Measurements from ENCODE around the gene RXFP3. TPM values are rescaled to one million over a fixed set of nuclear protein-coding genes. Genes with fewer than 3 reads are reported as not detected.

RXFP3 gene
- total and polyA plus RNA-seq, 7 experiments from 2014 or later, result not detected

DNA sequence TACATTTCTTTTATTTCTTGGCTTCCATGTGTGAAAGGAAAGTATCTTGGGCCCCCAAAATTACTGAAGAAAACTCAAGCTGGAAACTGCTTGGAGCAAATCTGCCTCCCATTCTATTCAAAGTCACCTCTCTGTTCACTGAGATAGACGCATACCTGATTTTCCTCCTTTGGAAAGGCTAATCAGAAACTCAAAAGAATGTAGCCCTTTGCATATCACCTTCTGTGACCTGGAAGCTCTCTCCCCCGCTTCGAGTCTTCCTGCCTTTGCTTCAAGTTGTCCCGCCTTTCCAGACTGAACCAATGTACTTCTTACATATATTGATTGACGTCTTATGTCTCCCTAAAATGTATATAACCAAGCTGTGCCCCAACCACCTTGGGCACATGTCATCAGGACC is 5.0 kb upstream of the RXFP3 start:
- ATAC-seq (no peak), DNase-seq (no peak)
- POLR2A ChIA-PET, result no interaction called here
- H3K27me3 Mint-ChIP-seq, result peaks cover 23 to 40% (median 28%) of the 10 kb centered on the region in 5 donors
- peaks cover 0 to 4% (median 0%) of the 10 kb centered on the region in 7 donors for H3K4me1 Mint-ChIP-seq
- H3K36me3 Mint-ChIP-seq, result no peaks in the 10 kb centered on the region
- CTCF ChIA-PET, result interaction anchor here (1.0 kb wide), 1 partner anchor 495 kb away, joined by 3 read pairs; no protein-coding TSS in a partner anchor
- H3K9me3 ChIP-seq (ENCODE audit: control insufficient read depth in 2 of 3, low read length in 3 of 3), result no peaks in the 10 kb centered on the region
- H3K4me3 ChIP-seq (ENCODE audit: low read length), result no peak overlapping the region
- intact Hi-C loops (cut with micrococcal nuclease), result loop anchor here (10.0 kb wide), 2 partner anchors 196 to 1216 kb away; partner anchors contain the start of gene NPR3 (in 1 of the 2)
- no peaks in the 10 kb centered on the region for H3K4me1 ChIP-seq (ENCODE audit: control insufficient read depth in 2 of 2, insufficient read depth in 2 of 2, low read length in 2 of 2)
- no peak overlapping the region for H3K27ac Mint-ChIP-seq
- H3K4me3 Mint-ChIP-seq, result no peak overlapping the region
- H3K27ac ChIP-seq (ENCODE audit: low read depth, low read length), result no peak overlapping the region
- H3K27me3 ChIP-seq (ENCODE audit: control insufficient read depth in 2 of 2, insufficient read depth in 2 of 2, low read length in 2 of 2), result peaks cover 0 to 3% of the 10 kb centered on the region in 2 donors
- no peaks in the 10 kb centered on the region for H3K9me3 Mint-ChIP-seq
- no peaks in the 10 kb centered on the region for H3K36me3 ChIP-seq (ENCODE audit: control insufficient read depth in 2 of 3, insufficient read depth in 3 of 3, low read length in 3 of 3)

DNA sequence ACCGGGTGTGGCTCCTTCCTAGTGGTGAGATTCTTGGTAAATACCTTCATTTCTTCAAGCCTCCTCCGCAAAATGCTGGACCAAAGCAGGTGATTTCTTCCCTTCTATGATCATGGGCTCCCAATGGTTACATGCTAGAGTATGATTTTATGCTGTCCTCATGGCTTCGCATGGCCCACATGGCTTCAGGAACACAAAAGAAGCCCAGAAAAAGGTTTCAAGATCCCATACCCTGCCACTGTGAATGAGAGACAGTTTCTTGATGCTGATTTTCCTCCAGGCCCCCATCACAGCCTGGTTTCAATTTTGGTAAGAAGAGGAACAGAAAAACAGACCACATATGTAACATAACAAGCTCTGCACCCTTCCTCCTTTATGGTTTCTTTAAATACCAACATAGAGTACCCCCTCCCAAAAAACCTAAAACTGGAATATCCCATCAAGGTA is 2.4 kb upstream of the RXFP3 start:
- ATAC-seq (no peak), DNase-seq (no peak)
- ChIA-PET POLR2A (no interaction called here), CTCF (interaction anchor here (1.6 to 3.4 kb wide), 5 partner anchors 75 to 500 kb away, joined by 4 to 17 read pairs (median 12); no protein-coding TSS in a partner anchor)
- no peak overlapping the region for H3K4me3 Mint-ChIP-seq
- intact Hi-C loops (cut with micrococcal nuclease), result loop anchor here (1.0 to 10.0 kb wide), 6 partner anchors 74 to 1219 kb away; partner anchors contain the start of gene NPR3 (in 1 of the 2)
- no peak overlapping the region for H3K4me3 ChIP-seq (ENCODE audit: low read length)
- no peak overlapping the region for H3K27ac Mint-ChIP-seq
- H3K27me3 Mint-ChIP-seq, result peaks cover 42 to 61% (median 48%) of the 10 kb centered on the region in 5 donors
- H3K4me1 Mint-ChIP-seq, result peaks cover 0 to 4% (median 0%) of the 10 kb centered on the region in 7 donors
- H3K36me3 Mint-ChIP-seq, result no peaks in the 10 kb centered on the region
- H3K9me3 Mint-ChIP-seq, result peaks cover 0 to 2% (median 0%) of the 10 kb centered on the region in 11 donors
- H3K9me3 ChIP-seq (ENCODE audit: control insufficient read depth in 2 of 3, low read length in 3 of 3), result no peaks in the 10 kb centered on the region
- H3K36me3 ChIP-seq (ENCODE audit: control insufficient read depth in 2 of 3, insufficient read depth in 3 of 3, low read length in 3 of 3), result no peaks in the 10 kb centered on the region
- H3K27ac ChIP-seq (ENCODE audit: low read depth, low read length), result no peak overlapping the region
- no peaks in the 10 kb centered on the region for H3K4me1 ChIP-seq (ENCODE audit: control insufficient read depth in 2 of 2, insufficient read depth in 2 of 2, low read length in 2 of 2)
- H3K27me3 ChIP-seq (ENCODE audit: control insufficient read depth in 2 of 2, insufficient read depth in 2 of 2, low read length in 2 of 2), result peaks cover 0 to 3% of the 10 kb centered on the region in 2 donors

DNA sequence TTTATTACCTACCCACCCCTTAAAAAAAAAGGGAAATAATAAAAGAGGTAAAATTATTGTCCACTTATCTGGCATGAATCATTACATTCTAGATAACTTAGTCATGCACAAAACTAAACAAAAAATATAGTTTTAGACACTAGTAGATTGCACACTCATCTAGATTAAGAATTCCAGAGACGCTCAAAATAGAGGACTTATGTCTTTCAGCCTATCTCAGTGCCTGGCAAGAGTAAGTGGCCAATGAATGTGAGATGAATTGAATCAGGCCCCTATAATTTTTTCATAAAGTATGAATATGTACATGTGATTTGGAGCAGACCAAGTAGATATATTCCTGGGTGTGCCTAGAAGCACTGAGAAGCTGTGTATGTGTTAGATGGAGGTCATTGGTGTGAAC is 2.0 kb upstream of the RXFP3 start:
- ATAC-seq (no peak), DNase-seq (no peak)
- Histone ChIP-seq H3K4me1 (ENCODE audit: control insufficient read depth in 2 of 2, insufficient read depth in 2 of 2, low read length in 2 of 2) (no peaks in the 10 kb centered on the region), H3K36me3 (ENCODE audit: control insufficient read depth in 2 of 3, insufficient read depth in 3 of 3, low read length in 3 of 3) (no peaks in the 10 kb centered on the region), H3K27me3 (ENCODE audit: control insufficient read depth in 2 of 2, insufficient read depth in 2 of 2, low read length in 2 of 2) (peaks cover 0 to 3% of the 10 kb centered on the region in 2 donors), H3K4me3 (ENCODE audit: low read length) (no peak overlapping the region), H3K9me3 (ENCODE audit: control insufficient read depth in 2 of 3, low read length in 3 of 3) (no peaks in the 10 kb centered on the region), H3K27ac (ENCODE audit: low read depth, low read length) (no peak overlapping the region)
- intact Hi-C loops (cut with micrococcal nuclease), result loop anchor here (1.0 to 10.0 kb wide), 6 partner anchors 75 to 1219 kb away; partner anchors contain the start of gene NPR3 (in 1 of the 2)
- Mint-ChIP-seq H3K9me3 (peaks cover 0 to 2% (median 0%) of the 10 kb centered on the region in 11 donors), H3K36me3 (no peaks in the 10 kb centered on the region), H3K4me3 (no peak overlapping the region), H3K27me3 (peaks cover 46 to 65% (median 51%) of the 10 kb centered on the region in 5 donors), H3K4me1 (peaks cover 0 to 4% (median 0%) of the 10 kb centered on the region in 7 donors), H3K27ac (no peak overlapping the region)
- ChIA-PET POLR2A (no interaction called here), CTCF (interaction anchor here (0.6 to 3.4 kb wide), 12 partner anchors 12 to 513 kb away, joined by 3 to 17 read pairs (median 5); no protein-coding TSS in a partner anchor)

DNA sequence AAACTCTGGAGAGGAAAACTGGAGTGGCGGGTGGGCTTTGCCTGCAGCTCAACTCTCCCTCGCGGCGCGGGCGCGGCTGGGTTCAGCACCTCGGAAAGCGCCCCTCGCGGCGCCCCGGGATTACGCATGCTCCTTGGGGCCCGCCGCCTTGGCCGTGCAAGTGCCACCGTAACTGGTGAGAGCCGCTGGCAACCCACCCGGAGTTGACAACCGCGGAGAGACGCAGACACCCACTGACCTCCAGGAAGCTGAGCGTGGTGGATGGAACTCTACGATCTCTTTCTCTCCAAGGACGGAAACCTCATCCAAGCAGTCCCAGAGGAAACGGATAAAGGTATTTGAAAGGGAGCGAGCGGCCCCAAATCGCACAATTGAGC is 194 bp upstream of the RXFP3 start:
- H3K27ac Mint-ChIP-seq, result peak overlapping the region in 1 of 9 donors; percentile 50
- H3K36me3 Mint-ChIP-seq, result no peaks in the 10 kb centered on the region
- ATAC-seq (peak; percentile 54), DNase-seq (peak; percentile 10 to 59 (median 20))
- Histone ChIP-seq H3K27me3 (ENCODE audit: control insufficient read depth in 2 of 2, insufficient read depth in 2 of 2, low read length in 2 of 2) (peaks cover 0 to 10% of the 10 kb centered on the region in 2 donors), H3K4me3 (ENCODE audit: low read length) (no peak overlapping the region), H3K36me3 (ENCODE audit: control insufficient read depth in 2 of 3, insufficient read depth in 3 of 3, low read length in 3 of 3) (no peaks in the 10 kb centered on the region), H3K9me3 (ENCODE audit: control insufficient read depth in 2 of 3, low read length in 3 of 3) (no peaks in the 10 kb centered on the region), H3K27ac (ENCODE audit: low read depth, low read length) (no peak overlapping the region), H3K4me1 (ENCODE audit: control insufficient read depth in 2 of 2, insufficient read depth in 2 of 2, low read length in 2 of 2) (no peaks in the 10 kb centered on the region)
- peaks cover 0 to 3% (median 0%) of the 10 kb centered on the region in 11 donors for H3K9me3 Mint-ChIP-seq
- peaks cover 64 to 81% (median 65%) of the 10 kb centered on the region in 5 donors for H3K27me3 Mint-ChIP-seq
- H3K4me1 Mint-ChIP-seq, result peaks cover 0 to 4% (median 0%) of the 10 kb centered on the region in 7 donors
- H3K4me3 Mint-ChIP-seq, result peak overlapping the region in 5 of 10 donors; percentile 38 to 53 (median 46)
- intact Hi-C loops (cut with micrococcal nuclease), result loop anchor here (10.0 kb wide), 2 partner anchors 201 to 1221 kb away; partner anchors contain the start of gene NPR3 (in 1 of the 2)
- ChIA-PET POLR2A (no interaction called here), CTCF (interaction anchor here (1.9 to 3.4 kb wide), 3 partner anchors 34 to 500 kb away, joined by 6 to 17 read pairs (median 14); no protein-coding TSS in a partner anchor)

DNA sequence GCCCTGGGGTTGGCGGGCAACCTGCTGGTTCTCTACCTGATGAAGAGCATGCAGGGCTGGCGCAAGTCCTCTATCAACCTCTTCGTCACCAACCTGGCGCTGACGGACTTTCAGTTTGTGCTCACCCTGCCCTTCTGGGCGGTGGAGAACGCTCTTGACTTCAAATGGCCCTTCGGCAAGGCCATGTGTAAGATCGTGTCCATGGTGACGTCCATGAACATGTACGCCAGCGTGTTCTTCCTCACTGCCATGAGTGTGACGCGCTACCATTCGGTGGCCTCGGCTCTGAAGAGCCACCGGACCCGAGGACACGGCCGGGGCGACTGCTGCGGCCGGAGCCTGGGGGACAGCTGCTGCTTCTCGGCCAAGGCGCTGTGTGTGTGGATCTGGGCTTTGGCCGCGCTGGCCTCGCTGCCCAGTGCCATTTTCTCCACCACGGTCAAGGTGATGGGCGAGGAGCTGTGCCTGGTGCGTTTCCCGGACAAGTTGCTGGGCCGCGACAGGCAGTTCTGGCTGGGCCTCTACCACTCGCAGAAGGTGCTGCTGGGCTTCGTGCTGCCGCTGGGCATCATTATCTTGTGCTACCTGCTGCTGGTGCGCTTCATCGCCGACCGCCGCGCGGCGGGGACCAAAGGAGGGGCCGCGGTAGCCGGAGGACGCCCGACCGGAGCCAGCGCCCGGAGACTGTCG is 976 bp downstream of the RXFP3 start:
- Mint-ChIP-seq H3K36me3 (no peaks in the 10 kb centered on the region), H3K4me1 (peaks cover 0 to 4% (median 0%) of the 10 kb centered on the region in 7 donors), H3K27me3 (peaks cover 63 to 80% (median 68%) of the 10 kb centered on the region in 5 donors), H3K9me3 (peaks cover 0 to 5% (median 0%) of the 10 kb centered on the region in 11 donors), H3K27ac (no peak overlapping the region), H3K4me3 (peak overlapping the region in 1 of 10 donors; percentile 15)
- ChIA-PET CTCF (interaction anchor here (3.4 kb wide), 1 partner anchor 348 kb away, joined by 17 read pairs; no protein-coding TSS in a partner anchor), POLR2A (no interaction called here)
- Histone ChIP-seq H3K9me3 (ENCODE audit: control insufficient read depth in 2 of 3, low read length in 3 of 3) (no peaks in the 10 kb centered on the region), H3K27me3 (ENCODE audit: control insufficient read depth in 2 of 2, insufficient read depth in 2 of 2, low read length in 2 of 2) (peaks cover 0 to 11% of the 10 kb centered on the region in 2 donors), H3K4me3 (ENCODE audit: low read length) (no peak overlapping the region), H3K27ac (ENCODE audit: low read depth, low read length) (no peak overlapping the region), H3K36me3 (ENCODE audit: control insufficient read depth in 2 of 3, insufficient read depth in 3 of 3, low read length in 3 of 3) (no peaks in the 10 kb centered on the region), H3K4me1 (ENCODE audit: control insufficient read depth in 2 of 2, insufficient read depth in 2 of 2, low read length in 2 of 2) (no peaks in the 10 kb centered on the region)
- DNase-seq (no peak), ATAC-seq (no peak)
- intact Hi-C loops (cut with micrococcal nuclease), result loop anchor here (10.0 kb wide), 2 partner anchors 202 to 1222 kb away; partner anchors contain the start of gene NPR3 (in 1 of the 2)

DNA sequence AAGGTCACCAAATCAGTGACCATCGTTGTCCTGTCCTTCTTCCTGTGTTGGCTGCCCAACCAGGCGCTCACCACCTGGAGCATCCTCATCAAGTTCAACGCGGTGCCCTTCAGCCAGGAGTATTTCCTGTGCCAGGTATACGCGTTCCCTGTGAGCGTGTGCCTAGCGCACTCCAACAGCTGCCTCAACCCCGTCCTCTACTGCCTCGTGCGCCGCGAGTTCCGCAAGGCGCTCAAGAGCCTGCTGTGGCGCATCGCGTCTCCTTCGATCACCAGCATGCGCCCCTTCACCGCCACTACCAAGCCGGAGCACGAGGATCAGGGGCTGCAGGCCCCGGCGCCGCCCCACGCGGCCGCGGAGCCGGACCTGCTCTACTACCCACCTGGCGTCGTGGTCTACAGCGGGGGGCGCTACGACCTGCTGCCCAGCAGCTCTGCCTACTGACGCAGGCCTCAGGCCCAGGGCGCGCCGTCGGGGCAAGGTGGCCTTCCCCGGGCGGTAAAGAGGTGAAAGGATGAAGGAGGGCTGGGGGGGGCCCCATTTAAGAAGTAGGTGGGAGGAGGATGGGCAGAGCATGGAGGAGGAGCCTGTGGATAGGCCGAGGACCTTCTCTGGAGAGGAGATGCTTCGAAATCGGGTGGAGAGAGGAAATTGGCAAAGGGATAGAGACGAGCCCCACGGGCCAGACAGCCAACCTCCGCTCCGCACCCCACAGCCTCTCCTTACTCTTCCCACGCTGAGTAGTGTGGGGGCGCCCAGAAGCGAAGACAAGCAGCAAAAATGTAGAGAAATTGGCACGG is 1.7 kb downstream of the RXFP3 start:
- ChIA-PET POLR2A (no interaction called here), CTCF (no interaction called here)
- ATAC-seq (no peak), DNase-seq (no peak)
- Mint-ChIP-seq H3K27ac (no peak overlapping the region), H3K9me3 (peaks cover 0 to 5% (median 0%) of the 10 kb centered on the region in 11 donors), H3K27me3 (peaks cover 67 to 81% (median 72%) of the 10 kb centered on the region in 5 donors), H3K4me3 (peak overlapping the region in 1 of 10 donors; percentile 58), H3K4me1 (peaks cover 0 to 4% (median 0%) of the 10 kb centered on the region in 7 donors), H3K36me3 (no peaks in the 10 kb centered on the region)
- no peaks in the 10 kb centered on the region for H3K36me3 ChIP-seq (ENCODE audit: control insufficient read depth in 2 of 3, insufficient read depth in 3 of 3, low read length in 3 of 3)
- H3K27me3 ChIP-seq (ENCODE audit: control insufficient read depth in 2 of 2, insufficient read depth in 2 of 2, low read length in 2 of 2), result peaks cover 0 to 11% of the 10 kb centered on the region in 2 donors
- no peaks in the 10 kb centered on the region for H3K4me1 ChIP-seq (ENCODE audit: control insufficient read depth in 2 of 2, insufficient read depth in 2 of 2, low read length in 2 of 2)
- intact Hi-C loops (cut with micrococcal nuclease), result loop anchor here (10.0 kb wide), 2 partner anchors 203 to 1223 kb away; partner anchors contain the start of gene NPR3 (in 1 of the 2)
- no peak overlapping the region for H3K27ac ChIP-seq (ENCODE audit: low read depth, low read length)
- H3K9me3 ChIP-seq (ENCODE audit: control insufficient read depth in 2 of 3, low read length in 3 of 3), result no peaks in the 10 kb centered on the region
- H3K4me3 ChIP-seq (ENCODE audit: low read length), result no peak overlapping the region

All from naive thymus-derived CD4-positive, alpha-beta T cell (primary cell).